ENCODE measurements around the gene B3GALT4.

Gene B3GALT4

DNA sequence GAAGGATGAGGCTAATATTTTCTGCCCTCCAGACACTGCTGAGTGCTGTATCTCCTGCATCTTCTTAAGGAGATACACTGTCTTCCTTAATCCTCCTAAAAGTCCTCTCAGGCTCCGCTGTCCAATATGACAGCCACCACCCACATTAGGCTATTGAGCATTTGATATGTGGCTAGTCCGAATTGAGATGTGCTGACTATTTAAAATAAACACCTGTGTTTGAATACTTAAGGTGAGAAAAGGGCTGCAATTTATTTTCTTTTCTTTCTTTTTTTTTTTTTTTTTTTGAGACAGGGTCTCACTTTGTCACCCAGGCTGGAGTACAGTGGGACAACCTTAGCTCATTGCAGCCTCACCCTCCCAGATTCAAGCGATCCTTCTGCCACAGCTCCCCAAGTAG, 25.0 kb downstream of the B3GALT4 start:
- no peak overlapping the region for H3K27ac ChIP-seq (ENCODE audit: extremely low read depth, low read depth, low read length)
- peaks cover 7 to 11% of the 10 kb centered on the region in 2 experiments; a peak in 2 of 3 replicates for H3K36me3 ChIP-seq (ENCODE audit: control insufficient read depth in 2 of 2, insufficient read depth in 1 of 2, low read length in 2 of 2)
- TF ChIP-seq GLIS1 (tag by site-specific recombination; IDR thresholded peaks at IDR 0.05) (no peak), ZNF701 (tag by site-specific recombination; IDR thresholded peaks at IDR 0.05) (no peak), ZNF311 (tag by site-specific recombination; IDR thresholded peaks at IDR 0.05; ENCODE audit: borderline replicate concordance) (no peak)
- TF ChIP-seq, protein P1, sequence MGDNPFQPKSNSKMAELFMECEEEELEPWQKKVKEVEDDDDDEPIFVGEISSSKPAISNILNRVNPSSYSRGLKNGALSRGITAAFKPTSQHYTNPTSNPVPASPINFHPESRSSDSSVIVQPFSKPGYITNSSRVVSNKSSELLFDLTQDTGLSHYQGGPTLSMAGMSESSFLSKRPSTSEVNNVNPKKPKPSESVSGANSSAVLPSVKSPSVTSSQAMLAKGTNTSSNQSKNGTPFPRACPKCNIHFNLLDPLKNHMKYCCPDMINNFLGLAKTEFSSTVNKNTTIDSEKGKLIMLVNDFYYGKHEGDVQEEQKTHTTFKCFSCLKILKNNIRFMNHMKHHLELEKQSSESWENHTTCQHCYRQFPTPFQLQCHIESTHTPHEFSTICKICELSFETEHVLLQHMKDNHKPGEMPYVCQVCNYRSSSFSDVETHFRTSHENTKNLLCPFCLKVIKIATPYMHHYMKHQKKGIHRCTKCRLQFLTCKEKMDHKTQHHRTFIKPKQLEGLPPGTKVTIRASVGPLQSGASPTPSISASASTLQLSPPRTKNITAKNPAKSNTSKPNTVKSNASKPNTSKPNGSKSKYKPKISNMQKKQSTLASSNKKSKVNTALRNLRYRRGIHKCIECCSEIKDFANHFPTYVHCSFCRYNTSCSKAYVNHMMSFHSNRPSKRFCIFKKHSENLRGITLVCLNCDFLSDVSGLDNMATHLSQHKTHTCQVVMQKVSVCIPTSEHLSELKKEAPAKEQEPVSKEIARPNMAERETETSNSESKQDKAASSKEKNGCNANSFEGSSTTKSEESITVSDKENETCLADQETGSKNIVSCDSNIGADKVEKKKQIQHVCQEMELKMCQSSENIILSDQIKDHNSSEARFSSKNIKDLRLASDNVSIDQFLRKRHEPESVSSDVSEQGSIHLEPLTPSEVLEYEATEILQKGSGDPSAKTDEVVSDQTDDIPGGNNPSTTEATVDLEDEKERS (tag by site-specific recombination; IDR thresholded peaks at IDR 0.05): no peak
- ChIA-PET POLR2A (interaction anchor here (0.6 to 2.4 kb wide), 6 partner anchors 11 to 108 kb away, joined by 3 to 30 read pairs (median 8); partner anchors contain the start of genes B3GALT4, PFDN6, TAPBP and WDR46), CTCF (interaction anchor here (0.5 to 2.5 kb wide), 5 partner anchors 9 to 25 kb away, joined by 3 to 11 read pairs (median 5); partner anchors contain the start of gene B3GALT4)
- no peaks in the 10 kb centered on the region for H3K4me1 ChIP-seq (ENCODE audit: control insufficient read depth, insufficient read depth, low read length)
- no peaks in the 10 kb centered on the region for H3K9me3 ChIP-seq (ENCODE audit: control insufficient read depth, insufficient read depth, low read depth, low read length)
- no peak overlapping the region for H3K4me3 ChIP-seq (ENCODE audit: low read depth, low read length)

DNA sequence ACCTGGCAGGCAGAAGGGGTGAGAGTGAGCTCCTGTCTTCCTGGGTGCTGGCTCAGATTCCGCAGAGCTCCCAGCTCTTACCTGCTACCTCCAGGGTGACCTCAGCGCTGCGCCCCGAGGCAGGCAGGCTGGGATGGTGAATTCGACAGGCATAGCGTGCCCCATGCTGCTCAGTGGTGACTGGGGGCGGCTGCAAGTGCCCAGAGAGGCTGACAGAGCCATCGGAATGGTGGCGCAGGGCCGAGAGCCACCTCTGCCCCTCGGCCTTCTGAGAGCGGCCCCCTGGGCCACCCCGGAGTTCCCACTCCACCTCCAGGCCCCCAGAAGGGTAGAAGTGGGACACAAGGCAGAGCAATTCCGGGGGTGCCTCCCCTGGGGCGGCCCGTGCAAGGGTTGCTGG, 27.3 kb downstream of the B3GALT4 start:
- Histone ChIP-seq H3K4me3 (ENCODE audit: low read depth, low read length) (no peak overlapping the region), H3K36me3 (ENCODE audit: control insufficient read depth in 2 of 2, insufficient read depth in 1 of 2, low read length in 2 of 2) (peaks cover 7 to 11% of the 10 kb centered on the region in 2 experiments; a peak in 2 of 3 replicates), H3K9me3 (ENCODE audit: control insufficient read depth, insufficient read depth, low read depth, low read length) (no peaks in the 10 kb centered on the region), H3K4me1 (ENCODE audit: control insufficient read depth, insufficient read depth, low read length) (no peaks in the 10 kb centered on the region), H3K27ac (ENCODE audit: extremely low read depth, low read depth, low read length) (0 out of 2 replicates have a peak overlapping the region, but pooled peaks have one; percentile 24)
- CTCF ChIA-PET: interaction anchor here (0.6 kb wide), 2 partner anchors 87 to 330 kb away, joined by 3 read pairs; no protein-coding TSS in a partner anchor
- 0 out of 2 replicates have a peak, but pooled peaks have one; percentile 27 for TF ChIP-seq GLIS2 (tag by site-specific recombination; IDR thresholded peaks at IDR 0.05)
- no peak for TF ChIP-seq ZNF518A (tag by site-specific recombination; conservative IDR thresholded peaks at IDR 0.05; ENCODE audit: low read depth)
- POLR2A ChIA-PET: interaction anchor here (0.7 to 0.8 kb wide), 3 partner anchors 8 to 32 kb away, joined by 3 to 5 read pairs (median 3); partner anchors contain the start of genes RPS18 and VPS52

- no peak overlapping the region for H3K4me3 ChIP-seq (ENCODE audit: low read depth, low read length)
- no peaks in the 10 kb centered on the region for H3K4me1 ChIP-seq (ENCODE audit: control insufficient read depth, insufficient read depth, low read length)
- H3K36me3 ChIP-seq (ENCODE audit: control insufficient read depth in 2 of 2, insufficient read depth in 1 of 2, low read length in 2 of 2): peaks cover 7 to 11% of the 10 kb centered on the region in 2 experiments; a peak in 2 of 3 replicates
- CTCF ChIA-PET: interaction anchor here (0.6 kb wide), 1 partner anchor 119 kb away, joined by 5 read pairs; no protein-coding TSS in a partner anchor
- H3K27ac ChIP-seq (ENCODE audit: extremely low read depth, low read depth, low read length): no peak overlapping the region
- TF ChIP-seq ZNF175 (tag by site-specific recombination; IDR thresholded peaks at IDR 0.05): no peak
- TF ChIP-seq GFI1B (tag by site-specific recombination; IDR thresholded peaks at IDR 0.05): no peak
- no peaks in the 10 kb centered on the region for H3K9me3 ChIP-seq (ENCODE audit: control insufficient read depth, insufficient read depth, low read depth, low read length)
- POLR2A ChIA-PET: no interaction called here
Observed at GRCh38 chr6:33305052-33305451, 28.1 kb downstream of the B3GALT4 start.

GRCh38 chr6:33306356-33306755, 29.4 kb downstream of the B3GALT4 start:
- Histone ChIP-seq H3K4me1 (ENCODE audit: control insufficient read depth, insufficient read depth, low read length) (no peaks in the 10 kb centered on the region), H3K27ac (ENCODE audit: extremely low read depth, low read depth, low read length) (no peak overlapping the region), H3K9me3 (ENCODE audit: control insufficient read depth, insufficient read depth, low read depth, low read length) (no peaks in the 10 kb centered on the region), H3K4me3 (ENCODE audit: low read depth, low read length) (no peak overlapping the region), H3K36me3 (ENCODE audit: control insufficient read depth in 2 of 2, insufficient read depth in 1 of 2, low read length in 2 of 2) (peaks cover 4 to 11% of the 10 kb centered on the region in 2 experiments; a peak in 2 of 3 replicates)
- ChIA-PET CTCF (no interaction called here), POLR2A (no interaction called here)
- TF ChIP-seq, protein P2, sequence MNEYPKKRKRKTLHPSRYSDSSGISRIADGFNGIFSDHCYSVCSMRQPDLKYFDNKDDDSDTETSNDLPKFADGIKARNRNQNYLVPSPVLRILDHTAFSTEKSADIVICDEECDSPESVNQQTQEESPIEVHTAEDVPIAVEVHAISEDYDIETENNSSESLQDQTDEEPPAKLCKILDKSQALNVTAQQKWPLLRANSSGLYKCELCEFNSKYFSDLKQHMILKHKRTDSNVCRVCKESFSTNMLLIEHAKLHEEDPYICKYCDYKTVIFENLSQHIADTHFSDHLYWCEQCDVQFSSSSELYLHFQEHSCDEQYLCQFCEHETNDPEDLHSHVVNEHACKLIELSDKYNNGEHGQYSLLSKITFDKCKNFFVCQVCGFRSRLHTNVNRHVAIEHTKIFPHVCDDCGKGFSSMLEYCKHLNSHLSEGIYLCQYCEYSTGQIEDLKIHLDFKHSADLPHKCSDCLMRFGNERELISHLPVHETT (tag by site-specific recombination; IDR thresholded peaks at IDR 0.05): no peak
- no peak for TF ChIP-seq ZNF514 (tag by site-specific recombination; IDR thresholded peaks at IDR 0.05)
- no peak for TF ChIP-seq ZNF114 (tag by site-specific recombination; IDR thresholded peaks at IDR 0.05)
- no peak for TF ChIP-seq TRIM28 (IDR thresholded peaks at IDR 0.05; ENCODE audit: borderline replicate concordance, low read length)
- TF ChIP-seq ZNF155 (tag by site-specific recombination; IDR thresholded peaks at IDR 0.05): no peak
- no peak for TF ChIP-seq ZNF473 (tag by site-specific recombination; IDR thresholded peaks at IDR 0.05)
- no peak for TF ChIP-seq ZBTB26 (tag by site-specific recombination; optimal IDR thresholded peaks at IDR 0.05)
- no peak for TF ChIP-seq ZNF549 (tag by site-specific recombination; IDR thresholded peaks at IDR 0.05)
